ENCODE data around the gene AMDHD1. TPM values are rescaled to one million over a fixed set of nuclear protein-coding genes. Genes with fewer than 3 reads are reported as not detected.

AMDHD1 gene
- total RNA-seq, 1 experiment from 2014 or later, result 0.80 TPM

- CTCF ChIA-PET, result no interaction called here
- no peak for DNase-seq
- Histone ChIP-seq H3K36me3 (ENCODE audit: low read depth, low read length) (no peaks in the 10 kb centered on the region), H3K27me3 (ENCODE audit: low read length) (no peaks in the 10 kb centered on the region), H3K4me1 (ENCODE audit: insufficient read depth, low read length) (0 out of 2 replicates have a peak, but pooled peaks cover 9% of the 10 kb centered on the region), H3K79me2 (ENCODE audit: low read length) (no peaks in the 10 kb centered on the region), H3K9me3 (ENCODE audit: low read length) (no peaks in the 10 kb centered on the region), H4K20me1 (ENCODE audit: low read length) (no peaks in the 10 kb centered on the region), H3F3A (ENCODE audit: low read length, unreplicated experiment) (no peaks in the 10 kb centered on the region), H3K27ac (ENCODE audit: low read length) (no peak overlapping the region), H2AFZ (ENCODE audit: low read length) (no peak overlapping the region), H3K9me2 (replicated peaks; ENCODE audit: low read length) (no peaks in the 10 kb centered on the region), H3K9ac (ENCODE audit: low read length) (no peak overlapping the region), H3K4me2 (ENCODE audit: low read length) (no peak overlapping the region), H3K4me3 (ENCODE audit: low read length) (no peak overlapping the region)
- no peak for TF ChIP-seq EZH2 (IDR thresholded peaks at IDR 0.05; ENCODE audit: low read length, unreplicated experiment)
- TF ChIP-seq CTCF (conservative IDR thresholded peaks at IDR 0.05; ENCODE audit: low read depth, low read length), result no peak
- TF ChIP-seq EZH2phosphoT487 (IDR thresholded peaks at IDR 0.05; ENCODE audit: borderline replicate concordance, low read length), result no peak
- no peak for ATAC-seq
- intact Hi-C loops (cut with micrococcal nuclease), result no loop called here
- POLR2A ChIA-PET (ENCODE audit: unreplicated experiment), result no interaction called here
- no TSS peak for BruUV-seq (replicated peaks)
These were observed 2.6 kb upstream of the AMDHD1 start for GRCh38 chr12:95940514-95940913.

DNA sequence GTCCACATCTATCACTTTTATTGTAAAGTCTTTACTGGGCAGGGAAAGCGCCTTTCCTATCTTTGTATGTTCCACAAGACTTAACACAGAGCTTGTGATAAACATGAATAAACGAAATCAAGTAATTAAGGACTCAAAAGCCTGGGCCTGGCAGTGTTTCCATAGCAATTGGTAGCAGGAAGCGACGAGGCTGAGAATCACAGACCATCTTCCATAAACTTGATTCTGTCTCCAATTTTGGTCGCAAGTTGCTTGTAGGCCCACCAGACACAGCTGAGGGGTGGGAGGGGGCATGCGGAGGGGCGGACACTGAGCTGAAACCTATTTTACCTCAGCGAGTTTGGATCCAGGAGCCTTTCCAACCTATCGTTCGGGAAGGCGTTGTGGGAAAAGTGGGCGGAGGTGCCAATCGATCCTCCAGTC is 1.0 kb upstream of the AMDHD1 start:
- ATAC-seq (no peak), DNase-seq (no peak)
- Histone ChIP-seq H3K79me2 (ENCODE audit: low read length) (no peaks in the 10 kb centered on the region), H2AFZ (ENCODE audit: low read length) (peak overlapping the region; percentile 95), H3K4me1 (ENCODE audit: insufficient read depth, low read length) (0 out of 2 replicates have a peak, but pooled peaks cover 9% of the 10 kb centered on the region), H3K9me3 (ENCODE audit: low read length) (no peaks in the 10 kb centered on the region), H3K9me2 (replicated peaks; ENCODE audit: low read length) (no peaks in the 10 kb centered on the region), H3K4me2 (ENCODE audit: low read length) (peak overlapping the region; percentile 83), H3K27ac (ENCODE audit: low read length) (no peak overlapping the region), H3K4me3 (ENCODE audit: low read length) (peak overlapping the region; percentile 88), H3F3A (ENCODE audit: low read length, unreplicated experiment) (no peaks in the 10 kb centered on the region), H3K27me3 (ENCODE audit: low read length) (no peaks in the 10 kb centered on the region), H3K9ac (ENCODE audit: low read length) (peak overlapping the region; percentile 71), H4K20me1 (ENCODE audit: low read length) (no peaks in the 10 kb centered on the region), H3K36me3 (ENCODE audit: low read depth, low read length) (no peaks in the 10 kb centered on the region)
- intact Hi-C loops (cut with micrococcal nuclease), result no loop called here
- no peak for TF ChIP-seq EZH2phosphoT487 (IDR thresholded peaks at IDR 0.05; ENCODE audit: borderline replicate concordance, low read length)
- TF ChIP-seq EZH2 (IDR thresholded peaks at IDR 0.05; ENCODE audit: low read length, unreplicated experiment), result no peak
- TF ChIP-seq CTCF (conservative IDR thresholded peaks at IDR 0.05; ENCODE audit: low read depth, low read length), result no peak
- ChIA-PET CTCF (interaction anchor here (1.2 to 1.8 kb wide), 2 partner anchors 17 to 24 kb away, joined by 5 to 6 read pairs; no protein-coding TSS in a partner anchor), POLR2A (ENCODE audit: unreplicated experiment) (interaction anchor here (0.6 kb wide), 1 partner anchor 58 kb away, joined by 4 read pairs; no protein-coding TSS in a partner anchor)
- TSS peak; percentile 77 for BruUV-seq (replicated peaks)
